PC-9 (cell line): Measurements from ENCODE around the gene INAVA. TPM values are rescaled to one million over a fixed set of nuclear protein-coding genes. Genes with fewer than 3 reads are reported as not detected.
"Not testable (repeated sequence)": the region's sequence is repeated elsewhere in the genome, so short reads cannot be mapped to it uniquely, and the experiment has no call there.

Experiments used
- BruUV-seq: library from RNA; stranded (reverse); fragments of 400-500 nt; replicated peaks from 2 replicates; lab custom pipeline; 2021; lab: Mats Ljungman, UMichigan
- CTCF ChIA-PET: fragments of 300-600 bp; sonication (Branson Sonifier 250); formaldehyde crosslinking; loops from one replicate; lab custom pipeline; 2022; ENCODE audit warnings: antibody characterized with exemption; lab: Charles Lee
- POLR2A ChIA-PET: fragments of 300-600 bp; sonication (Branson Sonifier 250); formaldehyde crosslinking; loops from one replicate; lab custom pipeline; 2022; ENCODE audit warnings: antibody characterized with exemption; ENCODE audit not compliant: unreplicated experiment; lab: Charles Lee
- DNase-seq, 2 experiments: peaks; one replicate each; pipeline versions ENCODE4 v3.0.0 to v3.0.0-alpha.2; 2015 to 2022; ENCODE audit warnings: mixed read lengths in 1 of 2
- H2AFZ ChIP-seq: fragments of 200-600 bp; sonication (generic); 2 replicates; pipeline ENCODE4 v1.8.1; 2017; ENCODE audit warnings: antibody characterized with exemption
- H3F3A ChIP-seq: fragments of 200-600 bp; sonication (generic); 2 replicates; pipeline ENCODE4 v1.8.1; 2017; ENCODE audit warnings: antibody characterized with exemption, mild to moderate bottlenecking, low read depth; ENCODE audit not compliant: insufficient read depth
- H3K27ac ChIP-seq: fragments of 200-600 bp; sonication (generic); 2 replicates; pipeline ENCODE4 v1.6.1; 2016; ENCODE audit warnings: mixed run types
- H3K27me3 ChIP-seq: fragments of 200-600 bp; sonication (generic); 2 replicates; pipeline ENCODE4 v1.6.1; 2016; ENCODE audit warnings: low read depth, mixed run types; ENCODE audit not compliant: insufficient read depth
- H3K36me3 ChIP-seq: fragments of 200-600 bp; sonication (generic); 2 replicates; pipeline ENCODE4 v1.6.1; 2016; ENCODE audit warnings: low read depth, mixed run types
- H3K4me1 ChIP-seq: fragments of 200-600 bp; sonication (generic); replicated peaks from 2 replicates; pipeline ENCODE4 v1.6.1; 2016; ENCODE audit warnings: mixed run types; ENCODE audit not compliant: insufficient read depth
- H3K4me2 ChIP-seq: fragments of 200-600 bp; sonication (generic); 2 replicates; pipeline ENCODE4 v1.6.1; 2017; ENCODE audit warnings: mixed run types
- H3K4me3 ChIP-seq: fragments of 200-600 bp; sonication (generic); 2 replicates; pipeline ENCODE4 v1.6.1; 2016; ENCODE audit warnings: mixed run types
- H3K79me2 ChIP-seq: fragments of 200-600 bp; sonication (generic); 2 replicates; pipeline ENCODE4 v1.6.1; 2017; ENCODE audit warnings: low read depth, mixed run types
- H3K9me2 ChIP-seq: fragments of 200-600 bp; sonication (generic); 2 replicates; pipeline ENCODE4 v1.8.1; 2017; ENCODE audit warnings: mild to moderate bottlenecking; ENCODE audit not compliant: insufficient read depth
- H3K9me3 ChIP-seq: fragments of 200-600 bp; sonication (generic); 2 replicates; pipeline ENCODE4 v1.8.1; 2016; ENCODE audit warnings: low read depth; ENCODE audit not compliant: insufficient read depth
- H4K20me1 ChIP-seq: fragments of 200-600 bp; sonication (generic); 2 replicates; pipeline ENCODE4 v1.8.1; 2017; ENCODE audit not compliant: insufficient read depth
- EZH2 ChIP-seq: fragments of 200-600 bp; sonication (generic); IDR thresholded peaks from 2 replicates; pipeline ENCODE4 v1.8.0; 2017; ENCODE audit warnings: antibody characterized with exemption, low read depth
- intact Hi-C: fragments of 100-400 bp; cut with micrococcal nuclease; formaldehyde crosslinking; loops from one replicate; pipeline ENCODE4 v1.10.0; 2022; ENCODE audit not compliant: unreplicated experiment
- total RNA-seq: library from RNA; stranded (reverse); gene quantifications from 2 replicates; pipeline ENCODE4 v1.2.3, GENCODE V29; 2021
- TF ChIP-seq, protein P1 (sequence below): fragments of 200-600 bp; sonication (generic); conservative IDR thresholded peaks from 2 replicates; pipeline ENCODE4 v1.6.1; 2017; ENCODE audit warnings: mixed run types, antibody characterized with exemption, mild to moderate bottlenecking, moderate library complexity

INAVA gene
- total RNA-seq, 1 experiment from 2014 or later: 49.8 TPM

DNA sequence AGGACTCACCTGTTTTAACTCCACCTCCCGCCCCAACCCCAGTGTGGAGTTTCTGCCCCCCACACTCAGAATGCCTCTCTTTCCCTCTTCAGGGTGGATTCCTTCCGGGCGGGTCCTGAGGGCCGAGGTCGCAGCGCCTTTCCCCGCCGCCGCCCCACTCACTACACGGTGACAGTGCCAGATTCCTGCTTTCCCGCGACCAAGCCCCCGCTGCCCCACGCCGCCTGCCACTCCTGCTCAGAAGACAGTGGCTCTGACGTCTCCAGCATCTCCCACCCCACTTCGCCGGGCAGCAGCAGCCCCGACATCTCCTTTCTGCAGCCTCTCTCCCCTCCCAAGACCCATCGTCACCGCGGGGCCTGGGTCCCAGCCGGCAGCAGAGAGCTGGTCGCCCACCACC lies 16.7 kb downstream of the INAVA start:
- Histone ChIP-seq H3K36me3 (peaks cover 7% of the 10 kb centered on the region; the same call in 1 of the 2 replicates), H3F3A (no peaks in the 10 kb centered on the region), H3K4me1 (peaks cover 13% of the 10 kb centered on the region; the same call in 1 of the 2 replicates), H3K9me2 (no peaks in the 10 kb centered on the region), H3K4me3 (no peak overlapping the region), H4K20me1 (no peaks in the 10 kb centered on the region), H3K27me3 (no peaks in the 10 kb centered on the region), H2AFZ (no peak overlapping the region), H3K27ac (no peak overlapping the region), H3K79me2 (no peaks in the 10 kb centered on the region), H3K4me2 (no peak overlapping the region), H3K9me3 (no peaks in the 10 kb centered on the region)
- ChIA-PET POLR2A (interaction anchor here (0.6 to 0.8 kb wide), 2 partner anchors 15 to 574 kb away, joined by 3 to 6 read pairs; no protein-coding TSS in a partner anchor), CTCF (no interaction called here)
- intact Hi-C loops: no loop called here
- no peak for DNase-seq
- BruUV-seq: no TSS peak
- TF ChIP-seq EZH2: no peak
- TF ChIP-seq, protein P1, sequence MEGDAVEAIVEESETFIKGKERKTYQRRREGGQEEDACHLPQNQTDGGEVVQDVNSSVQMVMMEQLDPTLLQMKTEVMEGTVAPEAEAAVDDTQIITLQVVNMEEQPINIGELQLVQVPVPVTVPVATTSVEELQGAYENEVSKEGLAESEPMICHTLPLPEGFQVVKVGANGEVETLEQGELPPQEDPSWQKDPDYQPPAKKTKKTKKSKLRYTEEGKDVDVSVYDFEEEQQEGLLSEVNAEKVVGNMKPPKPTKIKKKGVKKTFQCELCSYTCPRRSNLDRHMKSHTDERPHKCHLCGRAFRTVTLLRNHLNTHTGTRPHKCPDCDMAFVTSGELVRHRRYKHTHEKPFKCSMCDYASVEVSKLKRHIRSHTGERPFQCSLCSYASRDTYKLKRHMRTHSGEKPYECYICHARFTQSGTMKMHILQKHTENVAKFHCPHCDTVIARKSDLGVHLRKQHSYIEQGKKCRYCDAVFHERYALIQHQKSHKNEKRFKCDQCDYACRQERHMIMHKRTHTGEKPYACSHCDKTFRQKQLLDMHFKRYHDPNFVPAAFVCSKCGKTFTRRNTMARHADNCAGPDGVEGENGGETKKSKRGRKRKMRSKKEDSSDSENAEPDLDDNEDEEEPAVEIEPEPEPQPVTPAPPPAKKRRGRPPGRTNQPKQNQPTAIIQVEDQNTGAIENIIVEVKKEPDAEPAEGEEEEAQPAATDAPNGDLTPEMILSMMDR: no peak

DNA sequence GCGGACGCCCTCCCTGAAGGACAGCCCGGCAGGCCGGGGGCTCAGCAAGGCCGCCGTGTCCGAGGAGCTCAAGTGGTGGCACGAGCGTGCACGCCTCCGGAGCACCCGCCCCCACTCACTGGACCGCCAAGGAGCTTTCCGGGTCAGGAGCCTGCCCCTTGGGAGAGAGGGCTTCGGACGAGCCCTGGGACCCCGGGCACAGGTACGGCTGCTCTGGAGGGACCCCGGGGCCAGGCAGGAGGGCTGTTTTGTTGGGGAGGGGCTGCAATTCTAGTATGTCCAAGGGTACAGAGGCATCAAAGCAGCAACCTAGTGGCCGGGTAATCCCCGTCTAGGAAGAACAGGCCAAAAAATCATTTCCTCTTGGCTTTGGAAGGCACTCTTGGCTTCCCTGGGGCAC lies 17.2 kb downstream of the INAVA start:
- POLR2A ChIA-PET: interaction anchor here (0.6 kb wide), 1 partner anchor 15 kb away, joined by 3 read pairs; no protein-coding TSS in a partner anchor
- intact Hi-C loops, H3K36me3 ChIP-seq, H3K9me2 ChIP-seq, H3K4me2 ChIP-seq, H2AFZ ChIP-seq, BruUV-seq, DNase-seq, H3K79me2 ChIP-seq, H3K27ac ChIP-seq, H3F3A ChIP-seq, H3K27me3 ChIP-seq, H3K4me3 ChIP-seq, CTCF ChIA-PET, H3K9me3 ChIP-seq, H4K20me1 ChIP-seq: not testable (repeated sequence)
- peaks cover 13% of the 10 kb centered on the region; the same call in 1 of the 2 replicates for H3K4me1 ChIP-seq

DNA sequence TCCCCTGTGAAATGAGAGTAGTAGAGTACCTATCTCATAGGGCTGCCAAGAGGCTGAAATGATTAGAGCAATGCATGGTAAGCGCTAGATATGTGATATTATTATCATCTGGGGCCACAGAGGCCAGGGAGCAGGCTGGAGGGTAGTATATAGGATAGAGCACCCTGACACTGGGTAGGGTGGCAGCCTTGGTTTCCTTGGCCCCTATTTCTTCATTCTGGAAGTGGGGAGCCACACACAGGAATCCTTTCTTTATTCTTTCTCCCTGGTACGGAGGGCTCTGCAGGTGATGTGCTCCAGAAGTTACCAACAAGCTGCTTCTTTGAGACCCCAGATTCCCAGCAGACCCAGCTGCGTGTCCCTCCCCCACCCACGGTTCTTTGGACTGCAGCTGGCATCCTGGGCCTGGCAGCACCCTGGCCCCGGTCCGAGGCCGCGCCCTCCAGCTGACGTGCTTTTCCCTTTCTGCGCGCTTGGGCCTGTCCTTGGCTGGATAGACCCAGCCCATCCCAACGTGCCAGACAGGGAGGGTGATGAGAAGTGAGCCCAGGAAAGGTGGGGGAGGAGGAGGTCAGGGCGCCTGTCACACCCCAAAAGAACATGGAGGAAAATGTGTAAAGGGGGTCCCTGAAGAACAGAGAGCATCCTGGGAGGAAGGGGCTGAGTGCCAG lies 18.2 kb downstream of the INAVA start:
- no peak for DNase-seq
- CTCF ChIA-PET: no interaction called here
- Histone ChIP-seq H3K27me3 (no peaks in the 10 kb centered on the region), H2AFZ (no peak overlapping the region), H3K9me3 (no peaks in the 10 kb centered on the region), H3F3A (no peaks in the 10 kb centered on the region), H3K4me2 (no peak overlapping the region), H3K9me2 (no peaks in the 10 kb centered on the region), H3K27ac (no peak overlapping the region), H3K4me3 (no peak overlapping the region), H3K4me1 (peaks cover 4% of the 10 kb centered on the region; the same call in 1 of the 2 replicates), H4K20me1 (no peaks in the 10 kb centered on the region), H3K36me3 (peaks cover 7% of the 10 kb centered on the region; the same call in 1 of the 2 replicates), H3K79me2 (no peaks in the 10 kb centered on the region)
- intact Hi-C loops: no loop called here
- TF ChIP-seq, protein P1: no peak
- TF ChIP-seq EZH2: no peak
- POLR2A ChIA-PET: interaction anchor here (0.7 kb wide), 1 partner anchor 263 kb away, joined by 3 read pairs; no protein-coding TSS in a partner anchor
- no TSS peak for BruUV-seq
